ENCODE results near the gene ALLC.
A peak's percentile ranks its signal among the peaks of the same experiment; 100 is the strongest.

ALLC gene

GRCh38 chr2:3730646-3731045 is 72.6 kb downstream of the ALLC start:
- FAIRE-seq: no peak
- TF ChIP-seq POLR2A (IDR thresholded peaks at IDR 0.05; ENCODE audit: low read depth, low read length): no peak
- no peak for DNase-seq (ENCODE audit: insufficient read length, low spot score)

- DNase-seq (ENCODE audit: insufficient read length, low spot score): no peak
- no peak for FAIRE-seq
- no peak for TF ChIP-seq POLR2A (IDR thresholded peaks at IDR 0.05; ENCODE audit: low read depth, low read length)
These were observed 73.8 kb downstream of the ALLC start for GRCh38 chr2:3731829-3732228.

- DNase-seq (ENCODE audit: insufficient read length, low spot score) (no peak), FAIRE-seq (no peak)
- TF ChIP-seq POLR2A (IDR thresholded peaks at IDR 0.05; ENCODE audit: low read depth, low read length): no peak
These were observed 78.1 kb downstream of the ALLC start for GRCh38 chr2:3736112-3736511.

- FAIRE-seq (no peak), DNase-seq (ENCODE audit: insufficient read length, low spot score) (no peak)
- no peak for TF ChIP-seq POLR2A (IDR thresholded peaks at IDR 0.05; ENCODE audit: low read depth, low read length)
These were observed 79.1 kb downstream of the ALLC start for GRCh38 chr2:3737128-3737527.

GRCh38 chr2:3738454-3738853 is 80.5 kb downstream of the ALLC start:
- DNase-seq (ENCODE audit: insufficient read length, low spot score) (peak; percentile 31), FAIRE-seq (no peak)
- no peak for TF ChIP-seq POLR2A (IDR thresholded peaks at IDR 0.05; ENCODE audit: low read depth, low read length)

GRCh38 chr2:3739313-3739712 is 81.3 kb downstream of the ALLC start:
- FAIRE-seq: no peak
- TF ChIP-seq POLR2A (IDR thresholded peaks at IDR 0.05; ENCODE audit: low read depth, low read length): no peak
- DNase-seq (ENCODE audit: insufficient read length, low spot score): no peak

GRCh38 chr2:3741396-3741795 is 83.4 kb downstream of the ALLC start:
- TF ChIP-seq POLR2A (IDR thresholded peaks at IDR 0.05; ENCODE audit: low read depth, low read length): no peak
- FAIRE-seq (no peak), DNase-seq (ENCODE audit: insufficient read length, low spot score) (no peak)

- TF ChIP-seq POLR2A (IDR thresholded peaks at IDR 0.05; ENCODE audit: low read depth, low read length): no peak
- DNase-seq (ENCODE audit: insufficient read length, low spot score): no peak
- no peak for FAIRE-seq
These were observed 84.0 kb downstream of the ALLC start for GRCh38 chr2:3741867-3742602.

GRCh38 chr2:3742743-3743508 is 84.9 kb downstream of the ALLC start:
- no peak for DNase-seq (ENCODE audit: insufficient read length, low spot score)
- no peak for FAIRE-seq
- no peak for TF ChIP-seq POLR2A (IDR thresholded peaks at IDR 0.05; ENCODE audit: low read depth, low read length)

GRCh38 chr2:3743951-3744555 is 86.1 kb downstream of the ALLC start:
- no peak for TF ChIP-seq POLR2A (IDR thresholded peaks at IDR 0.05; ENCODE audit: low read depth, low read length)
- no peak for FAIRE-seq
- no peak for DNase-seq (ENCODE audit: insufficient read length, low spot score)

- TF ChIP-seq POLR2A (IDR thresholded peaks at IDR 0.05; ENCODE audit: low read depth, low read length): no peak
- no peak for FAIRE-seq
- no peak for DNase-seq (ENCODE audit: insufficient read length, low spot score)
These were observed 87.9 kb downstream of the ALLC start for GRCh38 chr2:3745920-3746319.

GRCh38 chr2:3747032-3747654 is 89.1 kb downstream of the ALLC start:
- no peak for FAIRE-seq
- DNase-seq (ENCODE audit: insufficient read length, low spot score): no peak
- no peak for TF ChIP-seq POLR2A (IDR thresholded peaks at IDR 0.05; ENCODE audit: low read depth, low read length)

- TF ChIP-seq POLR2A (IDR thresholded peaks at IDR 0.05; ENCODE audit: low read depth, low read length): no peak
- DNase-seq (ENCODE audit: insufficient read length, low spot score) (no peak), FAIRE-seq (no peak)
These were observed 89.8 kb downstream of the ALLC start for GRCh38 chr2:3747826-3748225.

- DNase-seq (ENCODE audit: insufficient read length, low spot score) (no peak), FAIRE-seq (no peak)
- no peak for TF ChIP-seq POLR2A (IDR thresholded peaks at IDR 0.05; ENCODE audit: low read depth, low read length)
These were observed 91.2 kb downstream of the ALLC start for GRCh38 chr2:3749201-3749600.

Measured in H54 (cell line).